Measurements from ENCODE around the gene C9orf152. TPM values are rescaled to one million over a fixed set of nuclear protein-coding genes. Genes with fewer than 3 reads are reported as not detected.
A peak's percentile ranks its signal among the peaks of the same experiment; 100 is the strongest.

C9orf152 gene
- total RNA-seq, 1 donor from 2014 or later, result not detected

- DNase-seq (ENCODE audit: low read depth), result no peak
- no peak for TF ChIP-seq CTCF (conservative IDR thresholded peaks at IDR 0.05; ENCODE audit: low read depth, low read length)
- H3K4me3 ChIP-seq (ENCODE audit: low read depth, low read length), result no peak overlapping the region
These were observed 52.2 kb downstream of the C9orf152 start for GRCh38 chr9:110155751-110156150.

GRCh38 chr9:110153431-110153830, 54.5 kb downstream of the C9orf152 start:
- H3K4me3 ChIP-seq (ENCODE audit: low read depth, low read length), result no peak overlapping the region
- TF ChIP-seq CTCF (conservative IDR thresholded peaks at IDR 0.05; ENCODE audit: low read depth, low read length), result no peak
- DNase-seq (ENCODE audit: low read depth), result no peak

GRCh38 chr9:110152704-110153374, 55.1 kb downstream of the C9orf152 start:
- no peak overlapping the region for H3K4me3 ChIP-seq (ENCODE audit: low read depth, low read length)
- DNase-seq (ENCODE audit: low read depth), result no peak
- peak; percentile 81 for TF ChIP-seq CTCF (conservative IDR thresholded peaks at IDR 0.05; ENCODE audit: low read depth, low read length)

Other genes starting within 250 kb of the C9orf152 start
- gene TXN, start 48.3 kb upstream of the C9orf152 start, total RNA-seq, result 307 and 390 TPM in 2 replicates
- not detected in 2 replicates for gene TXNDC8, start 129.7 kb upstream of the C9orf152 start, total RNA-seq

Data from epithelial cell of proximal tubule (primary cell).